Right ventricle myocardium inferior (tissue), 1 donor: Measurements from ENCODE around the gene DNAH1. TPM values are rescaled to one million over a fixed set of nuclear protein-coding genes. Genes with fewer than 3 reads are reported as not detected.
"Not testable (repeated sequence)": the region's sequence is repeated elsewhere in the genome, so short reads cannot be mapped to it uniquely, and the experiment has no call there.

Experiments used
- ATAC-seq: fragments of 200-7000 bp; cut with Tn5 transposase; one replicate; pipeline ENCODE4 v1.9.1; 2020; ENCODE audit warnings: mild to moderate bottlenecking, moderate library complexity
- DNase-seq: peaks from one replicate; pipeline ENCODE4 v3.0.0; 2021; ENCODE audit errors: missing footprints
- intact Hi-C: fragments of 100-400 bp; cut with DNase I; formaldehyde crosslinking; loops from one replicate; pipeline ENCODE4 v1.11.0; 2022
- total RNA-seq: library from RNA; stranded (reverse); fragmentation: NEBNext Ultra II Directional; extraction: Animal tissue kit (Norgen Biotek cat#: 25700); gene quantifications from one replicate; pipeline ENCODE4 v1.2.1, GENCODE V29; 2021
- donor health status: DM: no; HTN: yes; CAD: no; lungs with severe emphysema.

The DNAH1 gene
- total RNA-seq, 1 donor from 2014 or later, result 2.2 TPM

DNA sequence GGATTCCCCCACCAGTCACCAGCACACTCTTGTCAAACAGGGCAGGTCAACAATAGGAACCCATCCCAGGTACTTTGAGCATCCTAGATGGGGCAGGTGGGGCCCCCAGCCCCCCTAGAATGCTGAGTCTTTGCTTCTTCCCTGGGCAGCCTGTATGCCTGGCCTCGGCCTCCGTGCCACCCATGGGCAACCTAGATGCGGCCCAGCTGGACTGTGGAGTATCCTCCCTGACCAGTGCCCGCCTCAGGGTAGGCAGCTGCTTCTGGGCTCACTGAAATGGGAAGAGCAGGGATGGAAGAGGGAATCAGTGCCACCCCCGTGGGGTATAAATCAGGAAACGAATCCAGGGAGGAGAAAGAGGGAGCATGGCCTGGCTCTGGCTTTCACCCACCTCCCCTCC, 10.9 kb downstream of the DNAH1 start:
- DNase-seq, result no peak
- intact Hi-C loops, result no loop called here
- ATAC-seq, result no peak

DNA sequence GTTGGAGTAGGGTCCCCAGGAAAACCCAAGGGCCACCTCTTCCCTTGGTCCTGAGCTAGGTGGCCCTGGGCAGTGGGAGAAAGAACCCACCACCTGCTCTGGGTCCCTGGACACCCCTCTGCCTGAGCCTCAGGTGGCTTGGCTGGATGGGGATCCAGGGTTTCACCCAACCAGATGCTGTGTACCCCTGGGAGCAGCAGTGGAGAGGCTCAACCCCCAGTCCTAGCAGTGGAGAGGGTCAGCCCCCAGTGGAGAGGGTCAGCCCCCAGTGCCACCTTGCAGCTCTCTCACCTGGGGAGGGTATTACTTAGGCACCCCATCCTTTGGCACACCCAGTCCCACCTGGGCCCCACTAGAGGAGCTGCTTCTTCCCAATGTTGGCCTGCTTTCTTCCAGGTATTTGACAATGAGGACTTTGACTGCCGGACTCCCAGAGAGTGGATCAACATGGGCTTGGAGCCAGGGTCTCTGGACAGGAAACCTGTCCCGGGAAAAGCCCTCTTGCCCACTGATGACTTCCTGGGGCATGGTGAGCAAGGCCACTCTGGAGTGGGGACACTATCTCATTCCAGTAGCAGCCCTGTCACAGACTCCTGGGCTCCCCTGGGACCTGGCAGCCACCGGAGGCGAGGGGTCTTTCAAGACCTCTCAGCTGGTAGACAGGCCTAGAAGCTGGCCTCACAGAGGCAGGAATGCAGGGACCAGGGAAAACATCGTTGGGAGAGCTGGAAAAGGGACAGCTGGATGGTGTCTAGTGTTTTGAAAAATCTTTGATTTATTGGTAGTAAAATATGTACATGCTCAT, 11.6 kb downstream of the DNAH1 start:
- intact Hi-C loops, result no loop called here
- ATAC-seq (no peak), DNase-seq (no peak)

DNA sequence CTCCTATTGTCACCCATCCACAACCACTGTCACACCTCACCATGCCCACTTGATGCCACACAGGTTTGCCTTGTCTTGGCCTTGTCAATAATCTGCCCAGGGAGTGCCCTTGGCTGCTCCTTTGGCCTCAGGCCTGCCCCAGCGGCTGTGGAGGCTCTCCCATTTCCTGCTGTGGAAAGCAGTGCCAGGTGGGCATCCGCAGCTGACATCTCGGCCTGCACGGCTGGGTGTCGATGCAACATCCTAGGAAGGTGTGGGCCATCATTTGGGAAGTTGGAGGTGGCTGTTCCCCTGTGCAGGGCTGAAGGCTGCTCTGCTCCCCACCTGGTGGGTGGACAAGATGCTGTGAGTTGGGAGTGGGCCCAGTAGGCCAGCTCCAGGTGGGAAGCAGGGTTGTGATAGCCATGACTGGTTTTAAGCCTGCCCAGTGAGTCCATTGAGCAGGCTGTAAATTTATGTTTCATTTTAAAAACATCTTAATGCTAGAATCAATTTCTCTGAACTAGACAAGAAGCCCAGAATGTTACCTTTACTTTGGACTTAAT, 12.5 kb downstream of the DNAH1 start:
- intact Hi-C loops, result no loop called here
- no peak for DNase-seq
- ATAC-seq, result no peak

DNA sequence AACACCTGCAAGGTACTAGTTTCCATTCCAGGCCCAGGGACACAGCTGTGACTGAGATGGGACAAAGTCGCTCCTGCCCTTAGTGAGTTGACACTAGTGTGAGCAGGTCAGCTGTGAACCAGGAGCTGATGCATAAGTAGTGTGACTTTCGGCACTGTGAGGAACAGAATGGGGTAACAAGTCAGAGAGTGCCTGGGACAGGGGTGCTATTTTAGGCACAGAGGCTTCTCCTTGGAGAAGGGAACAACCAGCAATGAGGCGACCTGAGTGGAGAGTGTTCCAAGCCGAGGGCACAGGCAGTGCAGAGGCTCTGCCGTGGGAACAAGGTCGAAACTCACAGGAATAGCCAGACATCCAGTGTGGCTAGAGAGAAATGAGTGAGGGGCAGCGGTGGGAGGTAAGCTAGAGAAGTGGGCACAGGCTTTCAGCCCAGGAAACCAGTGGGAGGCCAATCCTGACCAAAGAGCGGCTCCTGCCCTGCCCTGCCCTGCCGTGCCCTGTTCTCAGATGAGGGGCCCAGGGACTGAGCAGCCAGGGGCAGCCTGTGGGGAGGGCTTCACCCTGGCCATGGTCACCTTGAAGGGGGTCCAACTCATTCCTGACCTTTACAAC, 14.2 kb downstream of the DNAH1 start:
- peak; percentile 54 for ATAC-seq
- intact Hi-C loops, result no loop called here
- DNase-seq, result no peak

DNA sequence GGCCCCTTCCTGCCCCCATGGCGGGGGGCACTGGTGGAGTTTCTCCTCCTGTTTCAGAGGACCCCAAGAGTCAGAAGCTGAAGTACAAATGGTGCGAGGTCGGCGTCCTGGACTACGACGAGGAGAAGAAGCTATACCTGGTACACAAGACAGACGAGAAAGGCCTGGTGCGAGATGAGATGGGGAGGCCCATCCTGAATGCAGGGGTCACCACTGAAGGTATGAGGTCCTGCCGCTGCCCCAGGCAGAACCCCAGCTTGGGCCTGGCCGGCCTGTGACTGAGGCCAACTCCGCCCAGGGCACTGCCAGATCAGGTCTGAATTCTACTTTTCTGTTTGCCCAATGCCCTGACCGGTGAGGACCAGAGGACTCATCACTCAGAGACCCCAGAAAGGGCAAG, 15.0 kb downstream of the DNAH1 start:
- DNase-seq (no peak), ATAC-seq (no peak)
- intact Hi-C loops, result no loop called here

DNA sequence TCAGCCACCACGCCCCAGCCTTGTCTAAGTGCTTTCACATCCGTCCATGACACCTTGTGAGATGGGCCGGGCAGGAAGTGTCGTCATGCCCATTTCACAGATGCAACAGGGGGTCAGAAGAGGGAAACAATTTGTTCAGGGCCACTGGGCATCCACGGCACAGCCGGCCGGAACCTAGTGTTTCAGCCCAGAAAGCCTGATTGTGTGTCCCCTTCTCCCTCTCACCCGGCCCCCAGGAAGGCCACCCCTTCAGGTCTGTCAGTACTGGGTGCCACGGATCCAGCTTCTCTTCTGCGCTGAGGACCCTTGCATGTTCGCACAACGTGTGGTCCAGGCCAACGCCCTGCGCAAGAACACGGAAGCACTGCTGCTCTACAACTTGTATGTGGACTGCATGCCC, 15.8 kb downstream of the DNAH1 start:
- ATAC-seq (no peak), DNase-seq (no peak)

DNA sequence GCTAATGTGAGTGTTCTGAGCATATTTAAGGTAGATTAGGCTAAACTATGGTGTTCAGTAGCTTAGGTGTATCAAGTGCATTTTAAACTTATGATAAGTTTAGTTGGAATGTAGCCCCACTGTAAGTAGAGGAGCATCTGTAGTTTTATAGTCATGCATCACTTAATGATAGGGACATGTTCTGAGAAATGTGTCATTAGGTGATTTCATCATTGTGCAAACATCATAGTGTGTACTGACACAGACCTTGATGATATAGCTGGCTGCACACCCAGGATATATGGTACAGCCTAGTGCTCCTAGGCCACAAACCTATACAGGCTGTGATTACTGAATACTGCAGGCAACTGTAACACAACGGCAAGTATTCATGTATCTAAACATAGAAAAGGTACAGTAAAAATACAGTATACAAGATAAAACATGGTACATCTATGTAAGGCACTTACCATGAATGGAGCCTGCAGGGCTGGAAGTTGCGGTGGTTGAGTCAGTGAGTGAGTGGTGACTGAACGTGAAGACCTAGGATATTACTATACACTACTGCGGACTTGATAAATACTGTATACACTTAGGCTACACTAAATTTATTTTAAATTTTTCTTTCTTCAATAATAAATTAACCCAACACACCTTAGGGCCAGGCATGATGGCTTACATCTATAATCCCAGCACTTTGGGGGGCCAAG, 17.9 kb downstream of the DNAH1 start:
- DNase-seq (no peak), ATAC-seq (no peak)
- intact Hi-C loops, result no loop called here

More for the DNA sequence above, 15.8 kb downstream of the DNAH1 start:
- intact Hi-C loops, result no loop called here

DNA sequence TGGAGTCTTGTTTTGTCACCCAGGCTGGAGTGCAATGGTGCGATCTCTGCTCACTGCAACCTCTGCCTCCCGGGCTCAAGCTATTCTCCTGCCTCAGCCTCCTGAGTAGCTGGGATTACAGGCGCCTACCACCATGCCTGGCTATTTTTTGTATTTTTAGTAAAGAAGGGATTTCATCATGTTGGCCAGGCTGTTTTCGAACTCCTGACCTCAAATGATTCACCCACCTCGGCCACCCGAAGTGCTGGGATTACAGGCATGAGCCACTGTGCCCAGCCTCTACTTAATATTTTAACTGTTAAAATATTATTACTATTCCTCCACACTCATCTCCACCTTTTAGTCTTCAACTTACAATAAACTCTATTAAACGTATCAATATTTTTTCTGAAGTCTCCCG, 22.0 kb downstream of the DNAH1 start:
- intact Hi-C loops, ATAC-seq, DNase-seq: not testable (repeated sequence)

DNA sequence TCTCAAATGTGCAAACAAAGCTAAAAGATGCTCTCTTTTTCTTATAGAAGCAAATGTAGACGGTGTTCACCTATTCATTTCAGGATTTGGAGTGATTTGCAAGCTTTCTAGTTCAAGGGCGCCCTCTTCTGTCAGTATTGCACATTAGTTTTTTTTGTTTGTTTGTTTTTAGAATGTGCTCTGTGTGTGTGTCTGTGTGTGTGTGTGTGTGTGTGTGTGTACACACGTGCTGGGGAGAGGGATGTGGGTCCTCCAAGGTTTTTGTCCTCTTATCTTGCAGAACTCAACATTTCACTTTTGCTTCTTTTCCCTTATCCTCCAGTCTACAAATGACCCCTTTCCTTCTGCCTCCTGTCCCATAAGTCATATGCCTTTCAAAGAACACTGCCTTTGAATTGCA, 23.5 kb downstream of the DNAH1 start:
- DNase-seq (no peak), ATAC-seq (peak; percentile 31)
- intact Hi-C loops, result loop anchor here (1.0 to 5.0 kb wide), 3 partner anchors 48 to 337 kb away; no protein-coding TSS in a partner anchor

DNA sequence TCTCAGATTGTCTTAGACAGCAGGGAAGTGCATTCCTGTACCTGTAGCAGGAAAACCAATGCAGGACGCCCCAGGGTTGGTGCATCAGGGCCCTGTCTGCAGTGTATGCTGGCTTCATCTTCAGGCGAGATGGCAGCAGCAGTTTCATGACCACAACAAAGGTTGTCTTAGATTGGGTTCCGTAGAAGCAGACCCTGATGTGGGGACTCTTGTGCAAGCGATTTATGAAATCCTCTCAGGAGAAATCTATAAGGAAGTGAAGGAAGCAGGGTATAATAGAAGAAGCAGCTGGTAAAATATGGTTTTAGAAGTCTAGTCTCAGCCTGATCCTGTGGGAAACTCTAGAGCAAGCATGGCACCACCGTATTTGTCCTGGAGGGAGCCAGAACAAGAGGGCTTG, 25.0 kb downstream of the DNAH1 start:
- no peak for DNase-seq
- ATAC-seq, result no peak
- intact Hi-C loops, result loop anchor here (5.0 kb wide), 1 partner anchor 339 kb away; no protein-coding TSS in a partner anchor

DNA sequence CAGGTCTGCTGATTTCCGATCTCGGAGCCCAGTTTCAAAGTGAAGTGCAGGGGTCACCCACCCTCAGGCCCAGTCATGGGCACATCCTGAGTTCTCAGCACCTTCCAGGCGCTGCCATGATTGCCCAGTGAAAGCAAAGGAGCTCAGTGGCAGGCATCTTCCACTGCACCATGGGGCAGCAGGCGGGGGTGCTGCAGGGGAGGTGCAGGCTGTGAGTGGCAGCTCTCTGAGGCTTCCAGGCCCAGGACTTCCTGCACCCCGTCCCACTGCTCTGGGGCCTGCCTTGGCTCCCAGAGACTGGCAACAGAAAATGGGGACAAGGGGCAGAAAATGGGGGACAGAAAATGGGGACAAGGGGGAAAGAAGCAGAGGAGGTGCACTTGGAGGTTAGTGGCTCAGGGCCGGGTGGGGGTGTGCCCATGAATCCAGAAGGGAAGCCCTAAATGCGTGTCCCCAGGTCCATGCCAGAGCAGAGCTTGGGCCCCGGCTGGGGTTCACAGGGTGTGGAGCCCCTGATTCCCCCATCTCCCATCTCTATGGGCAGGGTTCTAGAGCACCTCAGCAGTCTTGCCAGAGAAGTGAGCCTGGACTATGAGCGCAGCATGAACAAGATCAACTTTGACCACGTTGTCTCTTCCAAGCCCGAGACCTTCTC, 28.0 kb downstream of the DNAH1 start:
- intact Hi-C loops, result loop anchor here (5.0 kb wide), 1 partner anchor 342 kb away; no protein-coding TSS in a partner anchor
- ATAC-seq (no peak), DNase-seq (no peak)

DNA sequence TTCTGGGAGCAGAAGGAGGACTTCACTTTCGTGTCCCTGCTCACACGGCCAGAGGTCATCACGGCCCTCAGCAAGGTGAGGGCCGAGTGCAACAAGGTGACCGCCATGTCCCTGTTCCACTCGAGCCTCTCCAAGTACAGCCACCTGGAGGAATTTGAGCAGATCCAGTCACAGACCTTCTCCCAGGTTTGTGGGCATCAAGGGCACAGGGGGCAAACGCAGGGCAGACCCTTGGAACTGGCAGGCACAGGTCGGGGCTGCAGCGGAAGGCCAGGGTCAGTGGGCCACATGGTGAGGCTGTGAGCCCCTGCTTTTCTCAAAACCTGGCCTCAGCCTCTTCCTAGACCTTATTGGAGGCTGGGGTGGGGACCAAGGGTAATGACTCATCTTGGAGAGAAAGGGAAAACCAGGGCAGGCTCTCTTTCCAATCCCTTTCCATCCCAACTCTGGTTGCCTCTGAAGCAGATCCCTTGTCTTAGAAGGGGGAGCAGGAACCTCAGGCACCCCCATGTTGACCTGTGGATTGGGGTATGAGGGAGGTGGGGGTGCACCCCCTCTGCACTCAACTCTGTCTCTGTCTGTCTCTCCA, 29.5 kb downstream of the DNAH1 start:
- intact Hi-C loops, result no loop called here
- ATAC-seq (no peak), DNase-seq (no peak)

DNA sequence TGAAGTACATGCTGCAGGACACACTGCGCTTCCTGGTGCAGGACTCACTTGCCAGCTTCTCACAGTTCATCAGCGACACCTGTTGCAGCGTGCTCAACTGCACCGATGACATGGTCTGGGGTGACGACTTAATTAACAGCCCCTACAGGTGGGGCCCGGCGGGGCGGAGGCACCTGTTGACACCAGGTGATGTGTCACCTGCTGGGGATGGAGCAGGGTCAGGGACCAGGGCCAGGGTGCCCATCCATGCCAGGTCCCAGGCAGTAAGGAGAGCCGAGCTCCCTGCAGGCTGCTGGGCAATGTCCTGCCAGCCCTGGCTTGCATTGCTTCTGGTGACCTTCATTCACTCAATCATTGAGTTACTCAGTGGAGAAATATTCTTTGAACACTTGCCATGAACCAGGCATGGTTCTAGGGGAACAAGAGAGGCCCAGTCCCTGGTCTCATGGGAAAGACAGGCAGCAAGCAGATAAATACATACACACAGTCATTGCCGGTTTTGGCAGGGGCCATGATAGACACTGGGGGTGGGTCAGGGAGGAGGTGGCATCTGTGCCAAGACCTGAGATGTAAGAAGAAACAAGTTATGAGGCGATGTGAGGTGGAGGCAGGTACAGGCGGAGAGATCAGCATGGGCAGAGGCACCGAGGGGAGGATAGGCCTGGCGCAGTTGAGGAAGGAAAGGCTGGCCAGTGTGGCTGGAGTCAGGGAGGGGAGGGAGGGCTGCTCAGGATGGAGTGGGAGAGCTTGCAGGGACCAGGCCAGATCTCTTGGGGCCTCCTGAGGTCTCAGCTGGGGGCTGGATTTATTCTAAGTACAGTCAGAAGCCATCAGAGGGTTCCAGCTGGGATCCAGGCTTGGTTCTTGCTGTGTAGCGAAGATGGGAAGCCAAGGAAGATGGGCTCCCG, 30.8 kb downstream of the DNAH1 start:
- DNase-seq (no peak), ATAC-seq (peak; percentile 71)
- intact Hi-C loops, result no loop called here

DNA sequence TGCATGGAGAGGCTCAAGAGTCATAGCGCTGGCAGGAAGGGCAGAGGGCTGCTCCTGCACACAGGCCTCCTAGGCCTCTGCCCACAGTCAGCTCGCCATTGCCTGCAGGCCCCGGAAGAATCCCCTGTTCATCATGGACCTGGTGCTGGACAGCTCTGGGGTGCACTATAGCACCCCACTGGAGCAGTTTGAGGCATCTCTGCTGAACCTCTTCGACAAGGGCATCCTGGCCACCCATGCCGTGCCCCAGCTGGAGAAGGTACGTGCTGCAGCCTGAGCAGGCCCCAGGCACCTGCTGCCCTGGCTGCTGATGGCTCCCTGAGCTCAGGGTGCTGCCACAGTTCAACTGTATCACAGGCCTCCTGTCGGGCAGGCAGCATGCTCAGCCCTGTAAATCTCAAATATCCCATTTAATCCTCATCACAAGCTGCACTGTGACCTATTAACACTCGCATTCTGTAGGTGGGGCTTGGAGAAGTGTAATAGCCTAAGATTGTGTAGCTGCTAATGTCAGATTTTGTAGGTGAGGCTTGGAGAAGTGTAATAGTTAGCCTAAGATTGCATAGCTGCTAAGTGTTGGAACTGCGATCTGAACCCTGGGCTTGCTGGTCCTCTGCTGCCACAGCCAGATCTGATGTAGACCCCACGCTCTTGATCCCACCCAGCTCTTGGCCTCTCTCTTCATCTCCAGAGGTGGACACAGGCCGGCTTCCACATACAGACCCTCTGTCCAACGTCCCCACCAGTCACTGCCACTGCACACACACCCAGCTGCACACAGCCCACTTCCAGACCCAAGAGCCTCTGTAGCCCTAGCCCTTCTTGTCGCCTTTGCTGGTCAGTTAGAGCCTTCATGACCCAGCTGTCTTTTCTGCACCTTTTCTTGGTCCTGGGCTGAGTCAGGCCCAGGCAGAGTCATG, 31.9 kb downstream of the DNAH1 start:
- intact Hi-C loops, result no loop called here
- no peak for ATAC-seq
- DNase-seq, result no peak

DNA sequence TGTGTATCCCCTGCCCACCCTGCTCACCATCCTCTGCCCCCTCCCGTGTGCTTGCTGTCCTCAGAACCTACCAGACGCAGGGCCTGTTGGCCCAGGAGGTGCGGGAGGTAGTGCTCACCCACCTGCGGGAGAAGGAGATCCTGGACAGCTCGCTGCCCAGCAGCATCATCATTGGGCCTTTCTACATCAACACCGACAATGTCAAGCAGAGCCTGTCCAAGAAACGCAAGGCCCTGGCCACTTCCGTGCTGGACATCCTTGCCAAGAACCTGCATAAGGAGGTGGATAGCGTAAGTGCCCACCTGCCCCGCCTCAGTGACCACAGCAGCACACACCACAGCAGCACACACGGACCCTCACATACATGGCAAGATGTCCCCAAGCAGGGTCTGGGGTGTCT, 33.0 kb downstream of the DNAH1 start:
- DNase-seq (no peak), ATAC-seq (no peak)
- intact Hi-C loops, result no loop called here

DNA sequence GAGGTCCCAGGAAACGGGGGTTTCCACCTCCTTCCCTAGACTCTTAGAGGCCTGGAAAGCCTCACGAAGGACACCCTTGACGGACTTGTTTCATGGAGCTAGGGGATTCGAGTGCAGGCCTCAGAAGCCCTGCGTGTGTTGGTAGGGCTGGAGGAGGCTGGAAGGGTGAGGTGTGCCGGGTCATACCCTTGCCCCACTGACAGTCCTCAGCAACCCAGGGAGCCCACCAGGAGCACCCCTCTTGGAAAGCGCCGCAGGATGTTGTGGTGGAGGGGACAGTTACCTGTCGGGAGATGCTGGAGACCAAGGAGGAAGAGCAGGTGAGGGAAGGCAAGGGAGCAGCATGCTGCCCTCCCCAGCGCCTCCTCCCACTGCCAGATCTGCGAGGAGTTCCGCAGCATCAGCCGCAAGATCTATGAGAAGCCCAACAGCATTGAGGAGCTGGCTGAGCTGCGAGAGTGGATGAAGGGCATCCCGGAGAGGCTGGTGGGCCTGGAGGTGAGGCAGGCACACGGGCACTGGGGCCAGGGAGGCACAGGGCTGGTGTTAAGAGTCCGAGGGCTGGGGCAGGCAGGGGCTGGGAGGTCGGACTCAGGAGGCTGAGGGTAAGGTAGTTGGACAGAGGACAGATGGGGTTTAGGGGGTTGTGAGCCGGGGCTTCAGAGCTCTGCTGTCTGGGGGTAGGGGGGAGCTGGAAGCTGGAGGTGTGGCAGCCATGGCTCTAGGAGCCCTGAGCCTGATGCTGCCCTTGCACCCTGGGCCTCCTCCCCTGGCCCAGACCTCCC, 33.7 kb downstream of the DNAH1 start:
- intact Hi-C loops, result no loop called here
- DNase-seq, result no peak
- no peak for ATAC-seq
